Measurements from ENCODE around the gene TRAF3.
"Not testable (repeated sequence)": the region's sequence is repeated elsewhere in the genome, so short reads cannot be mapped to it uniquely, and the experiment has no call there.

TRAF3 gene

DNA sequence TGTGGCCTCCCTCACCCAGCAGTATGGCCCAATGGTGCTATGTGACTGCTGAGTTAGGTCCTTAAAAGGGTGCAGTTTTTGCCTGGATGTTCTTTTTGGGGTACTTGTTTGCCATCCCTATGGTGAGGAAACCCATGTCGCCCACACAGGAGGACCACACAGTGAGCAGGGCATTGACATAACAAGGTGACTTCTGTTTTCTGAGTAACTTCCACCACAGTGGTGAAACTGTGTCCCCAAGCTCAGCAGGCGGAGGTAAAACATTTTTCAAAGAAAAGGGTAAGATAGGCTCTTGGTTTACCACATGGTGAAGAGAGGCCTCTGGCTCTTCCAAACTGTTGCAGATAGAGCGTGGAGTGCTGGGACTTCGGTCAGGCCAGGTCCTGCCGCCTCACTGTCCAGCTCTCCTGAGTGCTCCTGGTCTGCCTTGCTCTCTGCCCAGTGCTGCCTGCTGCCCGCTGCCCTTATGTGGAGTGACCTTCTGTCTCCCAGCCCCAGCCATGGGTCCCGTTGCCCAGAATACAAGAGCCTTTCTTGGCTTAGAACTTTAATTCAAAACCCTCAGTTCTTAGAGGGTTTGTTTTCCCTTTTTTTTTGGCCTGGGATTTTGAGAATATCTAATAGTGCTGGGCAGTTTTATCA is 54.0 kb downstream of the TRAF3 start:
- no peak for DNase-seq

DNA sequence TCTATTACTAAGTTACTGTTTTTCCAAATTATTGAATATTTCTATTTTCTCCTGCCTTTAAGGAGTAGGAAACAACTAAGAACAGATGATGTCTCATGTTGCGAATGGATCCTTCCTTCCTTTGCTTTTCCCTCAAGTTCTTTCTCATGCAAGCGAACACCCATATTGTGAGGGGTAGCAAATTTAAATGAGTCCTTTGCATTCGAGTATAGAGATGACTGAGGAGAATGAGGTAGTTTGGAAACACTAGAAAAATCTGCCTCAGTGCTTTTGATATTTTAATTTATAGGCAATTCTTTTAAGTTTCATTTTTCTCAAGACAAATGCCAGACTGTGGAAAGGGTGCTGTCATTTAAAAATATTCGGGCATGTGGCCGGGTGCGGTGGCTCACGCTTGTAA is 56.1 kb downstream of the TRAF3 start:
- DNase-seq: no peak

- no peak for DNase-seq
These were observed 56.7 kb downstream of the TRAF3 start for GRCh38 chr14:102833991-102834390.

DNA sequence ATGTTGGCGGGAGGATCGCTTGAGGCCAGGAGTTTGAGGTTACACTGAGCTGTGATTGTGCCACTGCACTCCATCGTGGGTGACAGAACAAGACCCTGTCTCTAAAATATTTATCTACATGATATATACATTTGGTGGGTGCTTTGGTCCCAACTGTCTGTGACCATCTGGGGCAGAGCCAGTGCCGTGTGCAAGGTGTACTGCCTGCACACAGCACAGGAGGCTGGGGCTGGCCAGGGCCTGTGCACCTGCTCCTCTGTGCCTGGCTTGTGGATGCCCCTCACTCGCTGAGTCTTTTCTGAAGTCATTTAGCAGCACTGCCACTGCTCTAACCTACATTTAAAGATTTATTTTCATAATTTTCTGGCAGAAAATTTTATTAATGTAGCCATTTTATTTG is 58.7 kb downstream of the TRAF3 start:
- no peak for DNase-seq

- not testable (repeated sequence) for DNase-seq
These were observed 59.9 kb downstream of the TRAF3 start for GRCh38 chr14:102837120-102837519.

DNA sequence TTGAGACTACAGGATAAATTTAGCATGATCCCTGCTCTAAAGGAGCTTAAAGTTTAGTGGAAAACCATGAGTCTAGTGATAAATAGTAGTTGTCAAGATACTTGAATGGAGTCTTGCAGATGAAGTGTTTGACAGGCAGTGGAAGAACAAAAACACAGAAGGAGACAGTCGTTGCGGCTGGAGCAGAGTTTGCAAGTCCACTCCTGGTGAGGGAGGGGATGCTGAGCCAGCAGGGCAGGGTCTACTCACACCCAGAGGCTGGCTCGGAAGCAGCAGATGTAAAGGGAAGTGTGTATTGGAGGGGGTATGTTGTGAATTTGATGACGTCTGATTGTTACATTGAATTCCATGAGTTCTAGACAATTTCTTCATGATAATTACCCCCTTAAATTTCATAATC is 61.3 kb downstream of the TRAF3 start:
- DNase-seq: no peak

- DNase-seq: no peak
These were observed 62.9 kb downstream of the TRAF3 start for GRCh38 chr14:102840115-102840514.

GRCh38 chr14:102840771-102841528 is 63.7 kb downstream of the TRAF3 start:
- DNase-seq: no peak

DNA sequence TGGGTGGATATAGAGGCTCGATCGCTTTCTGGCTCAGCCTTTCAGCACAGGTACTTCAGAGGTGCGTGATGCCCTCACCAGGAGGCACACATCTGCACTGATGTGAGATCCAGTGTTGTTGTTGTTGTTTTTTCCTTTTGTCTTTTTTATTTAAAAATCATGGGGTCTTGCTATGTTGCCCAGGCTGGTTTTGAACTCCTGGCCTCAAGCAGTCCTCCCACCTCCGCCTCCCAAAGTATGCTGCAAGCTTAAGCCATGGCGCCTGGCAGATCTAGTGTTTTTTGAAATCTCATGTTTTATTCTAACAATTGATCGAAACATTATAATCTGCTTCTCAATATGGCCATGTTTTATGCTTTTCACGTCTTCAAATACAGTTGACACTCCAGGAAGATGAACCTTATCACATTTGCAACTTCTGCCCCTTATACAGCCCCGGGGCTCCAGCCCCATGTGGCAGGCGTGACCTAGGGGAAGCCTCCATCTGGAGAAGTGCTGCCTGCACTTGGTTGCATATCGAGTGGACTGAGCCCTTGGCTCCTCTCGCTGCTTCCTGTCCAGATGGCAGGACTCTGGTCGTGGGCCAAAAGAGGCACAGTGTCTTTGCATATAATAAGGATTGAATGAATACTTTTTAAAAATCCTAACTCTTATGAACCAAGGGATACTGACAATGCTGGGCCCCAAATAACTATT is 71.7 kb downstream of the TRAF3 start:
- no peak for DNase-seq

DNA sequence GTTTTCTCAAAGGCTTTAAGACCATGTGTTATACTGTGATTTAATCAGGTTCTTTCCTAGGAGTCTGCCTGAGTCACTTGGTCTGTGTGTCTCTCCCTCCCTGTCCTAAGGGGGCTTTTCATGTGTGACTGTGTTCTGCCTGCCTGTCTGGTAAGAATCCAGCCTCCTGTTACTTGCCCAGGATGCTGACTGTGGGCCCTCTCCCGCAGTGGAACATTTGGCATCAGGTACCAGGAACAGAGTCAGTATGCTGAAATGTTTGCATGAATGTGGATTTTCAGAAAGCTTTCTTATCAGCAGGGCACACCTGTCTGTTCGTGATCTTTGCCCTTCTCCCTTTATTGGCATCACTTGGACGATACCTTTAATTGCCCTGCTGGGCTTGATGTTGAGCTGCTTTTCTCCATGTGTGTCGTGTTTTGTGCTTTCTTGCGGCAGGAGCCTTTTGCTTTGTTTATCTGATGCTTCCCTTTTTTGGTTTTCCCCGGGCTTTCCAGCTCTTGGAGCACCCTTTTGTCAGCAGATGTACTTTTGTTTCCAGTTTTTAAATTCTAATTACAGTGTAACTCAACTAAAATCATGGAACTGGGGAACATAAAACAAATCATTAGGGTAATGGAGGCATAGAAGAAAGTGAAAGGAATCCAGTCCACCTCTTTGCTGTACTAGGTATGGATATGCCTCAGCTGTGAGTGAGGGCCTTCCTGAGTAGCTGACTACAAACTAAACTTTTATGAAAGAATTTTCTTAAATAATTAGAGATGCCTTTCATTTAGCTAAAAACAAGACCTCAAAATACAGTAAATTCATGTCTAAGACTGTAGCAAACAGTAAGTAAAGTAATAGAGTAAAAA is 72.5 kb downstream of the TRAF3 start:
- DNase-seq: no peak

DNA sequence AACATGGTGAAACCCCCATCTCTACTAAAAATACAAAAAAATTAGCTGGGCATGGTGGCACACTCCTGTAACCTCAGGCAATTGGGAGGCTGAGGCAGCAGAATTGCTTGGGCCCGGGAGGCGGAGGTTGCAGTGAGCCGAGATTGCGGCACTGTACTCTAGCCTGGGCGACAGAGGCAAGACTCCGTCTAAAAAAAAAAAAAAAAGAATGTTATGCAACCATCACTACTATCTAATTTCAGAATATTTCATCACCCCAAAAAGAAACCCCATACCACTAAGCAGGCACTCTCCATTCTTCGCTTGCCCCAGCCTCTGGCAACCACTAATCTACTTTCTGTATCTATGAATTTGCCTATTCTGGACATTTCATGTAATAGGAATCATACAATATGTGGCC is 76.4 kb downstream of the TRAF3 start:
- no peak for DNase-seq

DNA sequence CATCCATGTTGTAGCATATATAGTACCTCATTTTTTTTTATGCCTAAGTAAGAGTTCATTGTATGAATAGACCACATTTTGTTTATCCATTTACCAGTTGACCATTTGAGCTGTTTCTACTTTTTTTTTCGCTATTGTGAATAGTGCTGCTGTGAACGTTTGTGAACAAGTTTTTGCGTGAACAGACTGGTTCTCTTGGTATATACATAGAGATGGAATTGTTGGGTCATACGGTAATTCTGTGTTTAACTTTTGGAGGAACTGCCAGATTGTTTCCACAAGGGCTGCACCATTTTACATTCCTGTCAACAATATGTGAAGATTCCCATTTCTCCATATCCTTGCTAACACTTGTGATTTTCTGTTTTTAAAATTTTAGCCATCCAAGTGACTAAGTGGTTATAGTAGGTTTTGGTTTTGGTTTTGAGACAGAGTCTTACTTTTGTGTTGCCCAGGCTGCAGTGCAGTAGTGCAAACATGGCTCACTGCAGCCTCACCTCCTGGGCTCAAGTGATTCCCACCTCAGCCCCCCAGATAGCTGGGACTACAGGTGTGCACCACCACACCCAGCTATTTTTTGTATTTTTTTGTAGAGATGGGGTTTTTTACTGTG is 76.9 kb downstream of the TRAF3 start:
- DNase-seq: no peak

- no peak for DNase-seq
These were observed 78.9 kb downstream of the TRAF3 start for GRCh38 chr14:102856179-102856578.

GRCh38 chr14:102857444-102857843 is 80.2 kb downstream of the TRAF3 start:
- DNase-seq: no peak

- DNase-seq: no peak
These were observed 82.7 kb downstream of the TRAF3 start for GRCh38 chr14:102859911-102860310.

DNA sequence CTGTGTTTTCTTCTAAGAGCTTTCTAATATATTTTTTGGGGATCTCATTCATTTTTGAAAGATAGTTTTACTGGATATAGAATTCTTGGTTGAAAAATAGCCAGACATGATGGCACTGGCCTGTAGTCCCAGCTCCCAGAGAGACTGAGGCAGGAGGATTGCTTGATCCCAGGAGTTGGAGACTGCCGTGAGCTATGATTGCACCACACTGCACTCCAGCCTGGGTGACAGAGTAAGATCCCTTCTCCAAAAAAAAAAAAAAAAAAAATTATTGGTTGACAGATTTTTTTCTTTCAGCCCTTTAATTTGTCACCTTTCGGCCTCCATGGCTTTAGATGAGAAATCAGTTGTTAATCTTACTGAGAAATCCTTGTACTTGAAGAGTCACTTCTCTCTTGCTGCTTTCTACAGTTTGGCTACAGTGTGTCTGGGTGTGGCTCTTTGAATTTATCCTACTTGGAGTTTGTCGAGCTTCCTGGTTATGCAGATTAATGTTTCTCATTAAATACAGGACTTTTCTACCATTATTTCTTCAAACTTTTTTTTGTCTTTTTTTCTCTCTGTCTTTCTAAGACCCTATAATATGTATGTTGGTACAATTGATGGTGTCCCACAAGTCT is 85.0 kb downstream of the TRAF3 start:
- DNase-seq: no peak

GRCh38 chr14:102863381-102863780 is 86.1 kb downstream of the TRAF3 start:
- DNase-seq: no peak

- DNase-seq: not testable (repeated sequence)
These were observed 88.7 kb downstream of the TRAF3 start for GRCh38 chr14:102865916-102866315.

GRCh38 chr14:102866982-102867761 is 89.9 kb downstream of the TRAF3 start:
- DNase-seq: no peak

GRCh38 chr14:102867826-102868580 is 90.8 kb downstream of the TRAF3 start:
- no peak for DNase-seq

All from right forelimb (tissue), 1 donor.